OCI-LY1 (cell line): Measurements from ENCODE around the gene UNC119B.

ENCODE experiments used
- EZH2 ChIP-seq: fragments of 200-600 bp; sonication (generic), shearing (Covaris generic); IDR thresholded peaks from 2 replicates; pipeline ENCODE4 v1.8.0; 2017; ENCODE audit warnings: borderline replicate concordance, mixed run types, mild to moderate bottlenecking, antibody characterized with exemption, low read length, moderate library complexity, mixed read lengths
- TF ChIP-seq, protein P1 (sequence below): fragments of 200-600 bp; sonication (generic), shearing (Covaris generic); IDR thresholded peaks from 2 replicates; pipeline ENCODE4 v1.5.1; 2017; ENCODE audit warnings: mild to moderate bottlenecking, antibody characterized with exemption, low read length, moderate library complexity, mixed read lengths

DNA sequence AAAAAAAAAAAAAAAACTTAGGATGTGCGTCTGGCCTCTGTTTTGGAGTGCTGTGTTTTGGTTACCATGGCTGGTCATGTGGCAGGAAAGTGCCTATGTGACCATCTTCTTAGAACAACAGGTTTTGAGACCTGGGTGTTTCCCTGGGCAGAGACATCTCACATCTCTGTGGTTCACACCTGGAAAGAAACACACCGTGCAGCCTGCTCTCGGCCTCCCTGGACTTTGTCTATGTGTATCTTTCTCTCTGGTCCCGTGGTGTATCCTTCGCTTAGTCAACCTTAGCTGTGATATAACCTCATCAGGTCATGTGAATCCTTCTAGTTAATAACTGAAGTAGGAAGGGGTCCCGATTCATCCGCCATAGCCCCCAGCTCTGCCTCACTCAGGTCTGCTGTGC, 38.0 kb downstream of the UNC119B start:
- TF ChIP-seq, protein P1, sequence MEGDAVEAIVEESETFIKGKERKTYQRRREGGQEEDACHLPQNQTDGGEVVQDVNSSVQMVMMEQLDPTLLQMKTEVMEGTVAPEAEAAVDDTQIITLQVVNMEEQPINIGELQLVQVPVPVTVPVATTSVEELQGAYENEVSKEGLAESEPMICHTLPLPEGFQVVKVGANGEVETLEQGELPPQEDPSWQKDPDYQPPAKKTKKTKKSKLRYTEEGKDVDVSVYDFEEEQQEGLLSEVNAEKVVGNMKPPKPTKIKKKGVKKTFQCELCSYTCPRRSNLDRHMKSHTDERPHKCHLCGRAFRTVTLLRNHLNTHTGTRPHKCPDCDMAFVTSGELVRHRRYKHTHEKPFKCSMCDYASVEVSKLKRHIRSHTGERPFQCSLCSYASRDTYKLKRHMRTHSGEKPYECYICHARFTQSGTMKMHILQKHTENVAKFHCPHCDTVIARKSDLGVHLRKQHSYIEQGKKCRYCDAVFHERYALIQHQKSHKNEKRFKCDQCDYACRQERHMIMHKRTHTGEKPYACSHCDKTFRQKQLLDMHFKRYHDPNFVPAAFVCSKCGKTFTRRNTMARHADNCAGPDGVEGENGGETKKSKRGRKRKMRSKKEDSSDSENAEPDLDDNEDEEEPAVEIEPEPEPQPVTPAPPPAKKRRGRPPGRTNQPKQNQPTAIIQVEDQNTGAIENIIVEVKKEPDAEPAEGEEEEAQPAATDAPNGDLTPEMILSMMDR: no peak
- TF ChIP-seq EZH2: no peak
